GM12873 (cell line): ENCODE data around the gene USP10.

ENCODE experiments used
- TF ChIP-seq, protein P1 (sequence below): IDR thresholded peaks from 2 replicates; pipeline ENCODE4 v1.5.1; 2012; ENCODE audit warnings: low read depth, mild to moderate bottlenecking, moderate library complexity, low read length, control low read depth; ENCODE audit not compliant: insufficient read depth; ENCODE audit errors: missing control alignments

Gene USP10

GRCh38 chr16:84726079-84726668 lies 26.4 kb downstream of the USP10 start:
- TF ChIP-seq, protein P1, sequence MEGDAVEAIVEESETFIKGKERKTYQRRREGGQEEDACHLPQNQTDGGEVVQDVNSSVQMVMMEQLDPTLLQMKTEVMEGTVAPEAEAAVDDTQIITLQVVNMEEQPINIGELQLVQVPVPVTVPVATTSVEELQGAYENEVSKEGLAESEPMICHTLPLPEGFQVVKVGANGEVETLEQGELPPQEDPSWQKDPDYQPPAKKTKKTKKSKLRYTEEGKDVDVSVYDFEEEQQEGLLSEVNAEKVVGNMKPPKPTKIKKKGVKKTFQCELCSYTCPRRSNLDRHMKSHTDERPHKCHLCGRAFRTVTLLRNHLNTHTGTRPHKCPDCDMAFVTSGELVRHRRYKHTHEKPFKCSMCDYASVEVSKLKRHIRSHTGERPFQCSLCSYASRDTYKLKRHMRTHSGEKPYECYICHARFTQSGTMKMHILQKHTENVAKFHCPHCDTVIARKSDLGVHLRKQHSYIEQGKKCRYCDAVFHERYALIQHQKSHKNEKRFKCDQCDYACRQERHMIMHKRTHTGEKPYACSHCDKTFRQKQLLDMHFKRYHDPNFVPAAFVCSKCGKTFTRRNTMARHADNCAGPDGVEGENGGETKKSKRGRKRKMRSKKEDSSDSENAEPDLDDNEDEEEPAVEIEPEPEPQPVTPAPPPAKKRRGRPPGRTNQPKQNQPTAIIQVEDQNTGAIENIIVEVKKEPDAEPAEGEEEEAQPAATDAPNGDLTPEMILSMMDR, result peak; percentile 93

DNA sequence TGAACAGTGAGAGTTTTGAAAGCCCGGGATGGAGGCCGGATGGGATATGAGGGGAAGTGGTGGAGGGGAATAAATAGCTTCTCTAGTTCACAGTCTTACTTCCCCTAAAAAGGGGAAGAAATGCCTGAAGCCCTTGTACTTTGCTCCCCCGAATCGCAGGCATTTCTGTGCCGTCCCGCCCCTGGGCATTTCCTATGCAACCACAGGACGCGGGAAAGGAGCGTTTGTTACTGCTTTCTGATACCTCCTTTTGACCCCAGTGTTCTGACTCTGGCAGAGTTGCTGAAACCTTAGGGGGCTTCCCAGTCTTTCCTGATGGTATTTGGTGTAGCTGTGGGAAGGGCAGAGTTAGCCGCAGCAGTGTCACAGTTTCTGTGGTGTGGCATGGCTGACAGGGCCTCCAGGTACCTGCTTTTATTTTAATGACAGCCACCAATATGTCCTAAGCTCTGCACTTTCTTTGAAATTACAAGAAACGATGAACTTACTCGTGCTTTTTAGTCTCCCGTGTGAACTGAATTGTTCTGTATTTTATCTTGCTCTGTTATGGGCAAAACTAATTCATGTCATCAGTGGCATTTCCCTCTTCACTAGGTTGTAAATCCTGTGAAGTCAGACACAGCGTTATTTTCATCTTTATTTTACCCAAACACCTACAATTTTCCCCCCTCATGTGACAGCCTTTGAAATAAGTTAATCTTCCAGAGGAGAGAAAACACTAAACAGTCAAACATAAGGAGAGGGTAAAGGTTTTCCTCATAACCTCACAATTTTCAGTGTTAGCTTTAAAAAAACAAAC lies 27.1 kb downstream of the USP10 start:
- TF ChIP-seq, protein P1, result no peak

GRCh38 chr16:84728853-84729424 lies 29.1 kb downstream of the USP10 start:
- TF ChIP-seq, protein P1, result no peak

DNA sequence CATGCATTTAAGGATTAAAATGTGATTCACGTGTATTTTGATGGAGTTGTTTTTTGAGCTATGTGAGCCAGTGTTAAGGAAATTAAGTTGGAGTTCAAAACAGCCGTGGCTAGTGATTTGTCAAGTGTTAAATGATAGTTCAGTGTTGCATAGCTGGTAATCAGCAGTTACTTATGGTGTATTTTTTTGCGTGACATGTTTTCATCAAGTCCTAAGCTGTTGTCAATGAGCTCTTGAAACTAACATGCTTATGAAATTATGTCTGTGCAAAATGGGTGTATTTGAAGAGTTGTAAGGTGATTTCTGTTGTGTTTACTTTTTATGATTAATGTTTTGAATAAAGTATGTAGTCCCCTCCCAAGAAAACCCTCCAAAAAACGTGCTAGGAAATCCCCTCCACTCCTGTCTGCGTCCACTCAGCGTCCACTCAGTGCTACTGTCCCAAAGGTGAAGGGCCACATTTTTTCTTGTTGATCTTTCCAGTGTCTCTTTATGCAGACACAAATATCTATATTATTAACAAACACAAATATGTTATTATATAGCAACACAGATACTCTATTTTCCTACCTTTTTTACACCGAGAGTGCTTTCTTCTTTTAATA lies 30.0 kb downstream of the USP10 start:
- TF ChIP-seq, protein P1, result no peak

DNA sequence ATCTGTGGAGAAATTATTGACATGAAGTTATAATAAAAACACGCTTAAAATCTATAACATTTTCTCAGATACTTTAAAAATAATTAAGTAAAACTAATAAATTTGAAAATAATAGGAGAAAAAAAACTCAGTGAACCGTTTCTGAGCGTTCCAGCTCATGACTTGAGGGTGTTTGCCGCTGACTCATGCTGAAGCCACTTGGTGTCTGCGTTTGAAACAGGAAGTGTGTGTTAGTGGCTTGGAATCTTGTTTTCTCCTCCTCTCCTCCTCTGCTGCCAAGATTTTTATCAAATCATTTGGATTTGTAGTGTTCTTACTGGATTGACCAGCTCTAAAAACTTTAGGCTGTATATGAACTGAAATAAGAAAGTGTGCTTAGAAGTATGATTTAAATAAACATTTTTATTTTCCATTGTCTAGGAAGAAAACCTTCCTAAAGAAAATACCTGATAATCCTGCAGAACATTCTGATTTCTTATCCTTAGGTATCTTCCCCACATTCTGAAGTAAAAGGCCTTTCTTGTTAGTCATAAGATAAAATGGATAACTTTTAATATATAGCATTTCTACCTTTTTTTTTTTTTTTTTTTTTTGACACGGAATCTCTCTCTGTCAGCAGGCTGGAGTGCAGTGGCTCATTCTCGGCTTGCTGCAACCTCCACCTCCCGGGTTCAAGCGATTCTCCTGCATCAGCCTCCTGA lies 30.8 kb downstream of the USP10 start:
- TF ChIP-seq, protein P1, result no peak

GRCh38 chr16:84732674-84733352 lies 33.0 kb downstream of the USP10 start:
- TF ChIP-seq, protein P1, result no peak
